Posterior vena cava (tissue), 2 donors: ENCODE data around the gene AOX1. TPM values are rescaled to one million over a fixed set of nuclear protein-coding genes. Genes with fewer than 3 reads are reported as not detected.
"Not testable (repeated sequence)": the region's sequence is repeated elsewhere in the genome, so short reads cannot be mapped to it uniquely, and the experiment has no call there.

Experiments
- DNase-seq: peaks from one replicate; pipeline ENCODE4 v3.0.0-alpha.2; 2020; ENCODE audit warnings: low spot score
- intact Hi-C, 2 donors: fragments of 100-400 bp; cut with DNase I; formaldehyde crosslinking; loops; one replicate each; pipeline versions ENCODE4 v1.14.1 to v1.14.2; 2022 to 2023
- total RNA-seq, 2 donors: library from RNA; stranded (reverse); fragmentation: NEBNext Ultra II Directional; extraction: Animal tissue kit (Norgen Biotek cat#: 25700); gene quantifications; one replicate each; pipeline ENCODE4 v1.2.1, GENCODE V29; 2021
- donor health status: DM: yes; HTN: yes; CAD: no.
- donor health status: DM: yes; HTN: yes; CAD: no.

Gene AOX1
- total RNA-seq, 2 donors from 2014 or later = 212 to 333 TPM

DNA sequence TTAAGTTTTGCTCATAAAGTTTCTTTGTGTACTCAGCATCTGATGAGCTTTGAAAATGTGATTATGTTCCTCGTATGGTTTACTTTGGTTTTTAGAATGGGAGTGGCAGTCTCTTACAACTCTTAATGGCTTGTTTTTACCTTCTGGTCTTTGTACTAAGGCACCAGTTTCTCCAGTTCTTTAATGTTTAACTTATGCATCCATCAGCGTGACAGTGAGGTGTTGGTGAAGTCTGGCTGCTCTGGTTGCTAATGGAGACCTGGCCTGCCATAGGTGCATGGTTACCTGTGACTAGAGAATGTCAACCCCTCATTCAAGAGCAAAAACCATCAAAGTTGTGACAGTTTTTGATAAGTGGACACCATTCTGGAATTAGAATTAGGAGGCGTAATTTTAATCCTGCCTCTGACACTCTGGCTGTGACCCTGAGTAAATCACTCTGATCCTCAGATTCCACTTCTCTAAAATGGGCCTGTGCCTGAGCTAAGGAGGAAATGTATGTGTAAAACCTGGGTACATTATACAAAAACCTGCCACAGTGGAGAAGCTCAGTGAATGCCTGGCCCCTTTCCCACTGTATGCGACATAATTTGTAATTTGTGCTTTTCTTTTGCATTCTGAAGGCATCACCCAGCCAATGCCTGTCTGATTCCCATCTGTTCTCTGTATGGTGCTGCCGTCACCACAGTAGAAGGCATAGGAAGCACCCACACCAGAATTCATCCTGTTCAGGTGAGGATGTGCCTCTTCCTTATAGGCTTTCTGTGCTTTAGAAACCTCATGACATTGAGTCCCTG is 11.2 kb downstream of the AOX1 start:
- DNase-seq = no peak
- intact Hi-C loops = no loop called here

GRCh38 chr2:200599206-200599605 is 13.4 kb downstream of the AOX1 start:
- intact Hi-C loops = no loop called here
- DNase-seq = no peak

DNA sequence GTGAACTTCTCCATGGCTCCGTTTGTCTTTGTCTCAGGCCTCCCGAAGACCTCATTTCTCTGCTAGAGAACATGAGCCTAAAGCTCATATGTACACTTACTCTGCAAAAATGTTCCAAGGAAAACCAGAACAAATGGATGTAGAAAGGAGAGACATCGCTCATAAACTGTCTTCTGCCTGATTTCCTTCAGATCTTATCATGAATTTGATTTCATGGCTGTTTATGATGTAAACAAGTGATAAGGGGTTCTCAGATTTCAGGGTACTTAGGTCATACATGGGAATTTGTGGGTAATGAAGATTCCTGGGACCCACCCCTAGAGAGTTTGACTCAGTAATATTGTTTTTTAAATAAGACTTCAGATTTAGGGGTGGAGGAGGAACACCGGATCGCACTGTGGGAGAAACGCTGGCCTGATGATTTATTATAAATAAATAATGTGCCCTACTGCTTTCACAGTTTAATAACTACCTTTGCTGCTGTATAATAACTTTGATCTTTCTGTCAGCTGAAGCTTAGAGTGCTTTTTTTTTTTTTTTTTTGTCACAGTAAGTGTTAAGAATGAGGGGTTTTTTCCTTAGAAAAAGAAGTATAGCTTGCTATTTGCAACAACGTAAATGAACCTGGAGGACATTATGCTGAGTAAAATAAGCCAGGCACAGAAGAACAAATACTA is 14.9 kb downstream of the AOX1 start:
- DNase-seq = no peak
- intact Hi-C loops = no loop called here

GRCh38 chr2:200602584-200602983 is 16.8 kb downstream of the AOX1 start:
- DNase-seq = no peak
- intact Hi-C loops = no loop called here

- no peak for DNase-seq
- intact Hi-C loops = no loop called here
Measured at GRCh38 chr2:200603972-200604371, 18.2 kb downstream of the AOX1 start.

- DNase-seq = no peak
- intact Hi-C loops = no loop called here
Measured at GRCh38 chr2:200604571-200605255, 18.9 kb downstream of the AOX1 start.

GRCh38 chr2:200608341-200609027 is 22.7 kb downstream of the AOX1 start:
- DNase-seq = no peak
- intact Hi-C loops = no loop called here

DNA sequence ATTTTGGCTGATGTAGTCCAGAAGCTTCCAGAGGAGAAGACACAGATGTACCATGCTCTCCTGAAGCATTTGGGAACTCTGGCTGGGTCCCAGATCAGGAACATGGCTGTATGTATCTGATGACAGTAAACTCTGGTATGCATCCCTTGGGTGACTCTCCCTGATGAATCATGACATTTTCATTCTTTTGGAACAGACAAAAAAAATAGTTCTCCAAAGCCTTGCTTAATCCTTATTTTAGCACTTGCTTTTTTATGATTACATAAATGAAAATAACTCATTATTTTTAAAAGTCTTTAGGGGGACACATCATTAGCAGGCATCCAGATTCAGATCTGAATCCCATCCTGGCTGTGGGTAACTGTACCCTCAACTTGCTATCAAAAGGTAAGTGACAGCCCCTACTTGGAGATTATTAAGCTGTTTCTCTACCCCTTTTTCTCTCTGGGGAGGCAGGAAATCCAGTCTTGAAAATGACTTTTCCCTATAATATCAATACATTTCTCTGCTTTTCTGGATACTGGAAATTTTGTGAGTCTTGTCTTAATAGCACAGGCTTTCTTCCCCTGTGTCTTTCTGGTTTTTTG is 23.3 kb downstream of the AOX1 start:
- no peak for DNase-seq
- intact Hi-C loops = no loop called here

GRCh38 chr2:200610217-200610616 is 24.4 kb downstream of the AOX1 start:
- intact Hi-C loops, DNase-seq: not testable (repeated sequence)

GRCh38 chr2:200613692-200614091 is 27.9 kb downstream of the AOX1 start:
- DNase-seq = no peak
- intact Hi-C loops = no loop called here

- no peak for DNase-seq
Measured at GRCh38 chr2:200614249-200614648, 28.4 kb downstream of the AOX1 start.

DNA sequence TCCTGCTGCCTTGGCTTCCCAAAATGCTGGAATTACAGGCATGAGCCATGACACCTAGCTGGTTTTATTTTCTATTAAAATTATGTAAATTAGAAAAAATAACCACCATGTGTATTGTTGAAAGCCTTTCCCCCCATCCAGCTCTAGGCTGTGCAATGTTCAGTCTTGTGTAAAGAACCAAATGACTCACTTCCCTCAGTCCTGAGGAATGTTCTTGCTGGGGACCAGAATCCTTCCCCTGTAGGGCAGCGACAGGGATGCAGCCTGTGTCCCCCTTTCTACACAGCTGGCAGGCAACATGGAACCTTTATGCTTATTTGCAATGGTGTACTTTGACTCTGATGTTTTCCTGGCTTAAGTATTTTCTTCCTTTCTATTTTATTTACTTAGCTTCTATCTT is 29.4 kb downstream of the AOX1 start:
- no peak for DNase-seq
- intact Hi-C loops = no loop called here

More at GRCh38 chr2:200614249-200614648, 28.4 kb downstream of the AOX1 start:
- intact Hi-C loops = no loop called here

- intact Hi-C loops = no loop called here
- DNase-seq = no peak
Measured at GRCh38 chr2:200616193-200616592, 30.4 kb downstream of the AOX1 start.

DNA sequence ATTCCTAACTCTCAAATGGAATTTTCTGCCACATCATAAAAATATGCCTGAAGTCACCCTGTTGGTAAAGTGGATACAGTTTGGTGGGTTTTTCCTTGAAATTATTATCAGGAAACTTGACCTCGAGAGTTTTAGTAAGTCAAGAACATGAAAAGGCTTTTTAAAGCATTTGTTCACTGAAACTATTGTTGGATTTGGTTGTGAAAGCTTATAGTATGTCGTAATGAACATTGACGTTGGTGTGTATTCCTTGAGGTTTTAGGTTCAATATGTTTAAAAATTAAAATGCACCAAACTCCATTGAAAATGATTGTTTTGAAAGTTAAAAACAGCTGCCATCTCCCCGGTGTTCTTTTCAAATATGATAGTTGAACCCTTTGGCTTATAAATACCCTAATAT is 30.8 kb downstream of the AOX1 start:
- intact Hi-C loops = no loop called here
- no peak for DNase-seq

GRCh38 chr2:200617156-200618053 is 31.6 kb downstream of the AOX1 start:
- DNase-seq = no peak
- intact Hi-C loops = no loop called here

- no peak for DNase-seq
- intact Hi-C loops = no loop called here
Measured at GRCh38 chr2:200618054-200618419, 32.2 kb downstream of the AOX1 start.

DNA sequence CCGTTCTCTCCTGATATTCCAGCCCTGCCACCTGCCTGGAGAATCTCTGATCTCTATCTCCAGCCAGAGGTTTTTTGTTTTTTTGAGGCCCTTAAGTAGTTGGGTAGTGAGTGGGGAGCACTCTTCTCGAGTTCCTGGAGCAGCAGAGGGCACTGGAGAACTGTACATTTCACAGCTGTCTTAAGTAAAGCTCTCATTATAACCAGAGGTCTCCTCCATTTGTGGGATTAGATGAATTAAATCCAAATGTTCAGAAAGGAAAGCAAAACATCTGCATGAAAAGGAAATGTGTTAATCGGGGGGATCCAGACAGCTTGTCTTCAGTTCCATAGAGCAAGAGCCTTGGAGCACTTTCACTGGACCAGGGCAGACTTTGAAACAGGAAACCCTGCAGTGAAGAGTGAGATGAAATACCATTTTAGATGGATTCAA is 32.8 kb downstream of the AOX1 start:
- intact Hi-C loops = no loop called here
- DNase-seq = no peak

DNA sequence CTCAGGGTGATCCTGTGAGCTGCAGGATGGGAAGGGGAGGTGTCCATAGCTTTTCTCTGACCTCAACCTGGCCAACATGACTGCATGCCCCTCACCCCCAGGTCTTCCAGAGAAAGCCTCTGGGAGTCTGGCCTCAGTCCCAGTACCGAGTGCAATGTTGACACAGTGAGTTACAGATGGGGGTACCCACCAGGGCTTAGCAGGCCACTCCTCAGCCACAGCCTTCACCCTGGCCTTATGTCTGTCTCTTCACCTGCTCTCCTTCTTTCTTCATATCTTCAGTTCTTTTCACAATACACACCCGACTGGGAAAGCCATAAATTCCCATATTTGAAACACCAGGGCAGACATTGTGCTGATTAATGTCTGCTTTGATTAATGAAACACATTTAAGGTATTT is 33.5 kb downstream of the AOX1 start:
- no peak for DNase-seq
- intact Hi-C loops = no loop called here
